Measurements from ENCODE around the gene IPP.

- no peak for TF ChIP-seq POLR2AphosphoS5 (IDR thresholded peaks at IDR 0.05; ENCODE audit: low read depth, low read length)
- TF ChIP-seq SPI1 (IDR thresholded peaks at IDR 0.05; ENCODE audit: low read depth, low read length), result no peak
- TF ChIP-seq POLR2A (IDR thresholded peaks at IDR 0.05; ENCODE audit: low read depth, low read length), result no peak
- no peak for TF ChIP-seq TAF1 (IDR thresholded peaks at IDR 0.05; ENCODE audit: low read depth, low read length)
- no peak for TF ChIP-seq POU2F2 (IDR thresholded peaks at IDR 0.05; ENCODE audit: low read depth, low read length)
These were observed 71.3 kb downstream of the IPP start for GRCh38 chr1:45679123-45679522.
